MCF 10A (cell line): Measurements from ENCODE around the gene C1QTNF8. TPM values are rescaled to one million over a fixed set of nuclear protein-coding genes. Genes with fewer than 3 reads are reported as not detected.

ENCODE experiments used
- BruUV-seq: library from RNA; stranded (reverse); fragments of 400-500 nt; replicated peaks from 2 replicates; lab custom pipeline; 2021; lab: Mats Ljungman, UMichigan
- CTCF ChIA-PET: fragments of 300-600 bp; sonication (Branson Sonifier 250); formaldehyde crosslinking; extraction: SDS; loops from one replicate; lab custom pipeline; 2021; ENCODE audit warnings: antibody characterized with exemption, inconsistent platforms; lab: Yijun Ruan, JAX
- POLR2A ChIA-PET: fragments of 300-600, 350-650 bp; sonication (Branson Sonifier 250); formaldehyde crosslinking; extraction: SDS; loops from one replicate; lab custom pipeline; 2020; ENCODE audit warnings: antibody characterized with exemption, inconsistent platforms; lab: Yijun Ruan, JAX
- DNase-seq: peaks from one replicate; pipeline ENCODE4 v3.0.0-alpha.2; 2018; ENCODE audit not compliant: unreplicated experiment
- H3K27ac Mint-ChIP-seq: one replicate; pipeline ENCODE4 v1.8.0; 2022; ENCODE audit warnings: mild to moderate bottlenecking, low read depth, mixed read lengths; ENCODE audit not compliant: unreplicated experiment
- H3K27me3 Mint-ChIP-seq: one replicate; pipeline ENCODE4 v1.8.0; 2022; ENCODE audit warnings: mixed read lengths; ENCODE audit not compliant: insufficient read depth, unreplicated experiment
- H3K36me3 Mint-ChIP-seq: one replicate; pipeline ENCODE4 v1.8.0; 2022; ENCODE audit warnings: mild to moderate bottlenecking, moderate library complexity, mixed read lengths; ENCODE audit not compliant: insufficient read depth, unreplicated experiment
- H3K4me1 Mint-ChIP-seq: one replicate; pipeline ENCODE4 v1.8.0; 2022; ENCODE audit warnings: mixed read lengths; ENCODE audit not compliant: insufficient read depth, unreplicated experiment
- H3K4me3 Mint-ChIP-seq: one replicate; pipeline ENCODE4 v1.8.0; 2022; ENCODE audit warnings: mild to moderate bottlenecking, moderate library complexity, mixed read lengths; ENCODE audit not compliant: unreplicated experiment
- H3K9me3 Mint-ChIP-seq: one replicate; pipeline ENCODE4 v1.8.0; 2022; ENCODE audit warnings: mixed read lengths; ENCODE audit not compliant: unreplicated experiment
- intact Hi-C: fragments of 100-400 bp; cut with micrococcal nuclease; formaldehyde crosslinking; loops from 2 replicates; pipeline ENCODE4 v1.14.1; 2022
- total RNA-seq: library from RNA; stranded (reverse); gene quantifications from 2 replicates; pipeline ENCODE4 v1.2.3, GENCODE V29; 2022
- TF ChIP-seq, protein P1 (sequence below): fragments of 200-600 bp; IDR thresholded peaks from one replicate; pipeline ENCODE4 v1.8.0; 2022; ENCODE audit warnings: antibody characterized with exemption, mild to moderate bottlenecking; ENCODE audit not compliant: unreplicated experiment

The C1QTNF8 gene
- total RNA-seq, 1 experiment from 2014 or later: not detected

DNA sequence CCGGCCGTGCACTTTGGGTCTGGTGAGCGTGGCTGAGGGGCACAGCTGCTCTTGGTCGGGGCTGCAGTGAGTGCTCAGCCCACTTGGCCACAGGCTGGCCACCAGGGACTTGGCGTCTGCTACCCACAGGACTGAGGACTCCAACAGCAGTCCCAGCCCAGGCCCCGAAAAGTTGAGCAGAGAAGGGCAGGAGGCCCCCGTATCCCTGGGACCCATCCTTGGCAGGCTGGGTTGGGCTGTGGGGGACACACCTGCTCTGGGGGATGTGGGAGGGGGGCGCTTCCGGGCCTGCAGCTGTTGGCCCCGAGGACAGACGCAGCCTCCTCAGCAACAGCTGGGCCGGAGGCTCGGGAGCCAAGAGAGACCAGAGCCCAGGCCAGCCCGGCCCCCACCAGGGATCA is 42.9 kb downstream of the C1QTNF8 start:
- TF ChIP-seq, protein P1, sequence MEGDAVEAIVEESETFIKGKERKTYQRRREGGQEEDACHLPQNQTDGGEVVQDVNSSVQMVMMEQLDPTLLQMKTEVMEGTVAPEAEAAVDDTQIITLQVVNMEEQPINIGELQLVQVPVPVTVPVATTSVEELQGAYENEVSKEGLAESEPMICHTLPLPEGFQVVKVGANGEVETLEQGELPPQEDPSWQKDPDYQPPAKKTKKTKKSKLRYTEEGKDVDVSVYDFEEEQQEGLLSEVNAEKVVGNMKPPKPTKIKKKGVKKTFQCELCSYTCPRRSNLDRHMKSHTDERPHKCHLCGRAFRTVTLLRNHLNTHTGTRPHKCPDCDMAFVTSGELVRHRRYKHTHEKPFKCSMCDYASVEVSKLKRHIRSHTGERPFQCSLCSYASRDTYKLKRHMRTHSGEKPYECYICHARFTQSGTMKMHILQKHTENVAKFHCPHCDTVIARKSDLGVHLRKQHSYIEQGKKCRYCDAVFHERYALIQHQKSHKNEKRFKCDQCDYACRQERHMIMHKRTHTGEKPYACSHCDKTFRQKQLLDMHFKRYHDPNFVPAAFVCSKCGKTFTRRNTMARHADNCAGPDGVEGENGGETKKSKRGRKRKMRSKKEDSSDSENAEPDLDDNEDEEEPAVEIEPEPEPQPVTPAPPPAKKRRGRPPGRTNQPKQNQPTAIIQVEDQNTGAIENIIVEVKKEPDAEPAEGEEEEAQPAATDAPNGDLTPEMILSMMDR: no peak
- H3K36me3 Mint-ChIP-seq: no peaks in the 10 kb centered on the region
- H3K4me3 Mint-ChIP-seq: no peak overlapping the region
- intact Hi-C loops: no loop called here
- H3K9me3 Mint-ChIP-seq: no peaks in the 10 kb centered on the region
- H3K4me1 Mint-ChIP-seq: no peaks in the 10 kb centered on the region
- CTCF ChIA-PET: interaction anchor here (1.4 kb wide), 1 partner anchor 50 kb away, joined by 5 read pairs; no protein-coding TSS in a partner anchor
- no peaks in the 10 kb centered on the region for H3K27me3 Mint-ChIP-seq
- POLR2A ChIA-PET: no interaction called here
- H3K27ac Mint-ChIP-seq: no peak overlapping the region
- no peak for DNase-seq
- no TSS peak for BruUV-seq

DNA sequence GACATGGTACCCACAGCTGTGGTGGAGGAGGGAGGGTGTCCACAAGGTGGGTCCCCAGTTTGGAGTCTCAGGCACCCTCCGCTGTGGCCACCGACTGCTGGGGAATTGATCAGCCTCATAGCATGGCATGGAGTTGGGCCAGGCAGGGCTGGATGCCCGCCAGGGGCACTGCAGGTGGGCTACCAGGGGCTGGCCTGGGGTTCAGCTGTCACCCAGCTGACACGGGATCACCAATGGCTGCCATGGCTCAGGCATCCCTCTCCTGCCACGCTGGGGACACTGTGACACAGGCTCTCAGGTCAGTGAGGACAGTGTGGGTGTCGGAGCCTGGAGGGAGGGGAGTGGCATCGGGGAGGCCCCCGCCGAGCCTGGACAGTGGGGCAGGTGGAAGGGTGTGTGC is 43.3 kb downstream of the C1QTNF8 start:
- no peak overlapping the region for H3K27ac Mint-ChIP-seq
- H3K4me1 Mint-ChIP-seq: no peaks in the 10 kb centered on the region
- H3K4me3 Mint-ChIP-seq: no peak overlapping the region
- no peaks in the 10 kb centered on the region for H3K9me3 Mint-ChIP-seq
- TF ChIP-seq, protein P1: no peak
- intact Hi-C loops: no loop called here
- POLR2A ChIA-PET: no interaction called here
- CTCF ChIA-PET: interaction anchor here (1.4 kb wide), 1 partner anchor 50 kb away, joined by 5 read pairs; no protein-coding TSS in a partner anchor
- no peak for DNase-seq
- BruUV-seq: no TSS peak
- H3K36me3 Mint-ChIP-seq: no peaks in the 10 kb centered on the region
- H3K27me3 Mint-ChIP-seq: no peaks in the 10 kb centered on the region

DNA sequence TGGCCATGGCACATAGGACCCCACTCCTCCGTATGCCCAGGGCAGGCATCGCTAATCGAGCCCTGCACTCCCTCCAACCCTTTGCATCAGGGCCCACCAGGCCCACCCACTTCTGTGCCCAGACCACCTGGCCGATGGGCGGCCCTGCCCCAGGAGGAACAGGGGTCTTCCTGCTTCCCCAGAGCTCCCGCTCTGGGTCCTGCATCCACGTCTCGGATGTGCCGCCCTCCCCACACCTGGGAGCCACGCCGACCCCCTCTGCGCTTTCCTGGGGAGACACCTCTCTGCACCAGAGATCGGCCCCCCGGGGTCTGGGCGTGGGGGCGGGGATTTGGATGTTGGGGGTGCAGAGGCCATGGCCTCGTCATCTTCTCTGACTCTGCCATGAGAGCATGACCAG is 44.6 kb downstream of the C1QTNF8 start:
- Mint-ChIP-seq H3K4me1 (no peaks in the 10 kb centered on the region), H3K27me3 (no peaks in the 10 kb centered on the region), H3K9me3 (no peaks in the 10 kb centered on the region), H3K36me3 (no peaks in the 10 kb centered on the region), H3K4me3 (no peak overlapping the region), H3K27ac (no peak overlapping the region)
- ChIA-PET POLR2A (interaction anchor here (0.7 kb wide), 1 partner anchor 247 kb away, joined by 3 read pairs; no protein-coding TSS in a partner anchor), CTCF (interaction anchor here (0.6 to 1.4 kb wide), 3 partner anchors 52 to 213 kb away, joined by 3 to 6 read pairs (median 5); no protein-coding TSS in a partner anchor)
- TF ChIP-seq, protein P1: no peak
- no peak for DNase-seq
- intact Hi-C loops: no loop called here
- BruUV-seq: no TSS peak

DNA sequence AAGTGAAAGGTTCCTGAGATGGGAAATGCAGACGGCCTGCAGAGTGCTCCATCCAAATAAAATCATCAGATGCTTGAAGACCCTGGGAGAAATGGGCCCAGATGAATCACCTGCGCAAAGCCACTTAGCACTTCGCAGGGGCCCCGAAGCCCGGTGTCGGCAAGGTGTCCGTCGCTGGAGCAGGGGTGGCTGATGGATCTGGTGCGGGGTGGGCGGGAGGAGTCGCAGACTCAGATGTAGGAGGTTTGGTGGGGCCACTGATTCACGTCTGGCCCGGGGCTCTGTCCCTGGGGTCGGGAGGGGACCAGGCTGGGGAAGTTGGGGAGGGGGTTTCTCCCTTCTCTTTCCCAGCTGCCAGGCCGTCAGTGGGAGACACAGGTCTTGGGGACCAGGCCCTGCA is 45.1 kb downstream of the C1QTNF8 start:
- CTCF ChIA-PET: interaction anchor here (0.9 kb wide), 1 partner anchor 236 kb away, joined by 6 read pairs; no protein-coding TSS in a partner anchor

More for the DNA sequence above, 45.1 kb downstream of the C1QTNF8 start:
- intact Hi-C loops: no loop called here
- no peak for DNase-seq
- TF ChIP-seq, protein P1: no peak
- no TSS peak for BruUV-seq
- no peaks in the 10 kb centered on the region for H3K36me3 Mint-ChIP-seq
- POLR2A ChIA-PET: interaction anchor here (0.7 kb wide), 1 partner anchor 247 kb away, joined by 3 read pairs; no protein-coding TSS in a partner anchor
- no peaks in the 10 kb centered on the region for H3K9me3 Mint-ChIP-seq
- no peaks in the 10 kb centered on the region for H3K4me1 Mint-ChIP-seq
- no peak overlapping the region for H3K27ac Mint-ChIP-seq
- no peak overlapping the region for H3K4me3 Mint-ChIP-seq
- H3K27me3 Mint-ChIP-seq: no peaks in the 10 kb centered on the region
